BLaER1 (cell line): ENCODE measurements around the gene TSPOAP1.

Experiments used
- H3K27ac ChIP-seq: shearing (Covaris generic); formaldehyde crosslinking; 2 replicates; pipeline ENCODE4 v1.8.1; 2022
- H3K27me3 ChIP-seq: shearing (Covaris generic); formaldehyde crosslinking; 2 replicates; pipeline ENCODE4 v1.8.1; 2022
- H3K36me3 ChIP-seq: shearing (Covaris generic); formaldehyde crosslinking; 2 replicates; pipeline ENCODE4 v1.8.1; 2022
- H3K4me1 ChIP-seq: shearing (Covaris generic); formaldehyde crosslinking; 2 replicates; pipeline ENCODE4 v1.8.1; 2022
- H3K4me2 ChIP-seq: shearing (Covaris generic); formaldehyde crosslinking; 2 replicates; pipeline ENCODE4 v1.8.1; 2022
- H3K4me3 ChIP-seq: shearing (Covaris generic); formaldehyde crosslinking; 2 replicates; pipeline ENCODE4 v1.8.1; 2022
- H3K9ac ChIP-seq: shearing (Covaris generic); formaldehyde crosslinking; 2 replicates; pipeline ENCODE4 v1.8.1; 2022
- H3K9me3 ChIP-seq: shearing (Covaris generic); formaldehyde crosslinking; 2 replicates; pipeline ENCODE4 v1.8.1; 2022
- H4K20me1 ChIP-seq: shearing (Covaris generic); formaldehyde crosslinking; 2 replicates; pipeline ENCODE4 v1.8.1; 2022
- Cebpa-rat ChIP-seq: shearing (Covaris generic); IDR thresholded peaks from 2 replicates; pipeline ENCODE4 v1.8.1; 2022

TSPOAP1 gene

DNA sequence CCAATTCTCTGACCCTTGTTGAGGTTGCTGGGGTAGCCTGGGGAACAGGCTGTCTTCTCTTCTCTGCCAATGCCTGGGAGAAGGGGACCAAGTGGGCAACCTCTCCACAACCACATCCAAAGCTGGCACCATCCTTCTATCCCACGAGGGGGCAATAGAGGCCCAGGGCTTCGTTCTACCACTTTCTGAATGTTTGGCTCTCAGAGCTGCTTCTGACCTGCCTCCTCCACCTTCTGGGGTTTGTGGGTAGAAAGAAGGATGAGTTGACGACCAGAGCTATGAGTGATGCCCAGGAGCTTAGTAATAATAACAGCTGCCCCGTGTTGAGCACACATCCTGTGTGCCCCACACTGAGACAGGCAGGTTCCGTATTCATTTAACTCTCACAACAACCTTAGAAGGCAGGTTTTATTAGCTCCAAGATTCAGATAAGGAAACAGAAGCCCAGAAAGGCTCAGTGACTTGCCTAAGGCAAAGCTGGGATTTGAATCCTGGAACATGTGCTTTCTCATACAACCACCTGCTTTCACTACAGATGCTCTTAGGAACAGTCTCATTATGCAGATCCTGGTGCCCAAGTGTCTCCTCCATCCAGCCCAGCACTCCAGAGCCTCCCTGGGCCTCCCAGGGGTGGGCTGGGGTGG, 11.1 kb downstream of the TSPOAP1 start:
- H3K27ac ChIP-seq, result peak overlapping the region; percentile 67
- H3K36me3 ChIP-seq, result peaks cover 61% of the 10 kb centered on the region
- peak overlapping the region; percentile 60 for H3K4me2 ChIP-seq

DNA sequence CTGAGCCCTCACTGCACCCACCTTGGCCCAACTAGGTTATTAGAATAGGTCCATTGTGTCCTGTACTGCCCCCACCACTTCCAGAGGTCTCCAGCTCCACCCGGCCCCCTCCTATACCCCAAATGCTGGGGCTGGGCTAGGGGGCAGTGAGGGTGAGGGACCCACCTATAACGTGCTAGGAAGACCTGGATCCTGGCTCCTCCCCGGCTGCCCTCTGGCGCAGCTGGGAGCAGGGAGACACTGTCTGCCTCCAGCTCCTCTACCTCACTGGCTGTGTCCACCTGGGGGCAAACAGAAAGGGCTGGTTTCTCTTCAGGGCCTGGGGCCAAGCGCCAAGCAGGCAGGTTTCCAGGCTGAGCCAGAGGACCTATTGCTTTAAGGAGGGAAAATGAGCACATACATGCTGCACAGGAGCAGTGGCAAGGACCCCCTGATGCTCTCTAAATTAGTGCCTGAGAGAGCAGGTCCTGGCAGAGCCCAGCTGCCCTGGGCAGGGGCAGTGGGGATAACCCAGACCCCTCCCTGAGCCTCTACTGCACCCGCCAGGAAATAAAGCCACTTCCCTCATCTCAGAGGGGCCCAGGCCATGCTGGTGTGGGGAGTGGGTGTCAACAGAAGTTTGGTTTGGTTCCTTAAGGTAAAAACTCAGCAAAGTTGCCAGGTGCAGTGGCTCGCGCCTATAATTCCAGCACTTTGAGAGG, 12.2 kb downstream of the TSPOAP1 start:
- Histone ChIP-seq H3K27ac (peak overlapping the region; percentile 67), H3K9me3 (no peaks in the 10 kb centered on the region), H3K4me3 (no peak overlapping the region), H4K20me1 (no peaks in the 10 kb centered on the region), H3K4me2 (0 out of 2 replicates have a peak overlapping the region, but pooled peaks have one; percentile 60), H3K9ac (no peak overlapping the region; the same call in 1 of the 2 replicates), H3K27me3 (no peaks in the 10 kb centered on the region), H3K36me3 (peaks cover 60% of the 10 kb centered on the region), H3K4me1 (peaks cover 62% of the 10 kb centered on the region)
- TF ChIP-seq Cebpa-rat, result no peak

More for the DNA sequence above, 11.1 kb downstream of the TSPOAP1 start:
- TF ChIP-seq Cebpa-rat, result no peak
- H3K4me1 ChIP-seq, result peaks cover 70% of the 10 kb centered on the region
- H3K4me3 ChIP-seq, result no peak overlapping the region
- H3K9ac ChIP-seq, result peak overlapping the region; percentile 12; the same call in 1 of the 2 replicates
- no peaks in the 10 kb centered on the region for H3K9me3 ChIP-seq
- H3K27me3 ChIP-seq, result no peaks in the 10 kb centered on the region
- no peaks in the 10 kb centered on the region for H4K20me1 ChIP-seq

DNA sequence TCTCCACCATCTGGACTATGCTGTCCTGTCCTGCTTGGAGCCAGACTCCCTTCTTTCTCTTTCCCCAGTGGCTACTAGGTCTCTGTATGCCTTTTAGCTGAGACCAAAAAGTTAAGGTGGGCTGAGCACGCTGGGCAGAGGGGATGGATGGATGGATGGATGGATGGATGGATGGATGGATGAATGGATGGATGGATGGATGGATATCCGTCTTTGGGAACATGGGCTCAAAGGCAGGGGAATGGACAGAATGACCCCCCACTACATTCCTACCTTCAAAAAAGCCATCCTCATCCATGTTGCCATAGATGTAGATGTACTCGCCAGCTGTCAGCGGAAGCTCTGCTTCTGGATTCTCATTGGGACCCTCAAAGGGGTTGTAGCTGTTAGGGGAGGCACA, 12.8 kb downstream of the TSPOAP1 start:
- H3K9ac ChIP-seq, result 0 out of 2 replicates have a peak overlapping the region, but pooled peaks have one; percentile 45
- no peaks in the 10 kb centered on the region for H4K20me1 ChIP-seq
- no peaks in the 10 kb centered on the region for H3K27me3 ChIP-seq
- H3K9me3 ChIP-seq, result no peaks in the 10 kb centered on the region
- TF ChIP-seq Cebpa-rat, result no peak
- peaks cover 56% of the 10 kb centered on the region for H3K4me1 ChIP-seq
- no peak overlapping the region for H3K4me2 ChIP-seq
- peaks cover 60% of the 10 kb centered on the region for H3K36me3 ChIP-seq
- H3K27ac ChIP-seq, result no peak overlapping the region
- H3K4me3 ChIP-seq, result no peak overlapping the region

DNA sequence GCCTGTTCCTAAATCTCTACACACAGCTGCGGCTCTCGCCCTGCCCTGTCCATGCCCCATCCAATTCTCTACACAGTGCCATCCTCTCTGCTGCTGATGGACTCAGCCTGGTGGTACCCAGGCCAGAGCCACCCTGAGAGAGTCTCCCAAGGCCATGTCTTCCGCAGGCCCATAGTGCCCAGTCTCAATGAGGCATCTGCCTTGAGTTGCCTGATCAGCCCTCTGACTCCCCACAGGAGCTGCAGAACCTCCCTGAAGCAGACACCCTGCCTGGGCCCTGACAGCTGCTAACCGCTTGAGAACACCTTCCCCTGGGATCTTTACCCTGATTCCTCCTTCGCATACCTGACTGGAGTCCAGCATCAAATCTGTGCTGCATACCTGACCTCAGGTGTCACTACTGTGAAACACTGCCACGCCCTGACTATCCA, 13.3 kb downstream of the TSPOAP1 start:
- Histone ChIP-seq H3K9ac (0 out of 2 replicates have a peak overlapping the region, but pooled peaks have one; percentile 45), H3K36me3 (peaks cover 60% of the 10 kb centered on the region), H3K4me2 (no peak overlapping the region), H4K20me1 (no peaks in the 10 kb centered on the region), H3K9me3 (no peaks in the 10 kb centered on the region), H3K27ac (no peak overlapping the region), H3K4me3 (no peak overlapping the region), H3K4me1 (peaks cover 56% of the 10 kb centered on the region), H3K27me3 (no peaks in the 10 kb centered on the region)
- no peak for TF ChIP-seq Cebpa-rat

DNA sequence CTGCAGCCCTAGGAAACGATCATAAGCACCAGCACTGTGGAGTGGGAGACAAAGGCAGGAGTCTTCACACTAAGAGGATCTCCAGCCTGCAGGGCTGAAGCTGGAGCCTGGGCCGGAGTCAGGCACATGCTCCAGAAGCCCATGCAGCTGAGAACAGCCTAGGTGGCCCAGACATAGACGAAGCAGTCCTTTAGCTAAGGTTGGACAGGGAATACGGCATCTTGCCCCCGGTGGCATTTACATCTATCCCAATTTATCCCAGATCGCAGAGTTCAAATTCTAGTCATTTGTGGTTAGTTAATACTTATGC, 13.9 kb downstream of the TSPOAP1 start:
- Histone ChIP-seq H3K9ac (no peak overlapping the region), H3K9me3 (no peaks in the 10 kb centered on the region), H3K27me3 (no peaks in the 10 kb centered on the region), H3K27ac (peak overlapping the region; percentile 55; the same call in 1 of the 2 replicates), H3K4me2 (peak overlapping the region; percentile 66; the same call in 1 of the 2 replicates), H3K36me3 (peaks cover 60% of the 10 kb centered on the region), H3K4me1 (peaks cover 56% of the 10 kb centered on the region), H4K20me1 (no peaks in the 10 kb centered on the region), H3K4me3 (no peak overlapping the region)
- no peak for TF ChIP-seq Cebpa-rat

DNA sequence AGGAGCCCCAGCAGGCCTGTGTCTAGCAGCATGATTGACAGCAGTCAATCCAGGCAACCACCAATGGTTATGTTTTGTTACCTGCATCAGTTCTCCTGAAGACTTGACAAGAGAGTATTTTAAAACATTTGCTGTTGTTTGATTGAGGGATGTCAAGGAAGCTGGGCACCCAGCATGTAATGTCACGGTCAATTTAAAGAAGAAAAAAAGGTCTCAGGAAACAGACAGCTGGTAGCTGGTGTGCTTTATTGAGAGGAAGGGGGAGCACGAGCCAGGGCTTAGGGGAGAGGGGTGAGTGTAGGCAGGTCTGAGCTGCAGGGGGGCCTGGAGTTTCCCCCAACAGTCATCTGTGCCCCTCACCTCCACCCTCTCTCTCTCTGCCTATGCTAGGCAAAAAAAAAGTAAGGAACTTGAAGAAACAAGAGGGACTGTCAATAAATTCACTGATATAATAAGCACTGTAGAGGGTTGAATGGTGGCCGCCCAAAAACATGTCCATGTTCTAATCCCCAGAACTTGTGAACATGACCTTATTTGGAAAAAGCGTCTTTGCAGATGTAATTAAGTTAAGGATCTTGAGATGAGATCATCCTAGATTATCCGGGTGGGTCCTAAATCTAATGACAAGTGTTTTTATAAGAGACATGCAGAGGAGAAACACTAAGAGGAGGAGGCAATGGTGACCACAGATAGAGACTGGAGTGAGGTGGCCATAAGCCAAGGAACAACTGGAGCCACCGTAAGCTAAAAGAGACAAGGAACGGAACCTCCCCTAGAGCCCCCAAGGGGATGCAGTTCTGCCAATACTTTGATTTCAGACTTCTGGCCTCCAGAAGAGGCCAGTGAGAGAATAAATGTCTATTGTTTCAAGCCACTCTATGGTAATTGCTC, 14.5 kb downstream of the TSPOAP1 start:
- H3K4me3 ChIP-seq, result no peak overlapping the region
- peaks cover 53% of the 10 kb centered on the region for H3K4me1 ChIP-seq
- peak overlapping the region; percentile 43; the same call in 1 of the 2 replicates for H3K9ac ChIP-seq
- H4K20me1 ChIP-seq, result no peaks in the 10 kb centered on the region
- peak overlapping the region; percentile 55 for H3K27ac ChIP-seq
- H3K9me3 ChIP-seq, result no peaks in the 10 kb centered on the region
- H3K27me3 ChIP-seq, result no peaks in the 10 kb centered on the region
- H3K4me2 ChIP-seq, result peak overlapping the region; percentile 66
- peaks cover 60% of the 10 kb centered on the region for H3K36me3 ChIP-seq
- no peak for TF ChIP-seq Cebpa-rat

DNA sequence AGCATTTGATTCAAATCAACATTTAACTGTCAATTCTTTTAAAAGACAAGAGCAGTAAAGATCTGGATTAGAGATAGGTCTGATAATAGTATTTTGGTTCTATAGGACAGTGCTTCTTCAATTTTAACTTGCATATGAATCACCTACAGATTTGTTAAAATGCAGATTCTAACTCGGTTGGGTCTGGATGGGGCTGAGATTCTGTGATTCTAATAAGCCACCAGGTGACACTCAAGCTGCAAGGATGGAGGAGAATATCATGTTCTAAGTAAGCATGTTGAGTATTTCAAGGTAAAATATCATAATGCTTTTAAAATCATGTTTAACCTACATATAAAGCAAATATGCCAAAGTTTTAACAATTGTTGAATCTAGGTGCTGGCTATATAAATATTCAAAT, 15.8 kb downstream of the TSPOAP1 start:
- Histone ChIP-seq H3K27me3 (no peaks in the 10 kb centered on the region), H3K27ac (no peak overlapping the region; the same call in 1 of the 2 replicates), H3K4me3 (no peak overlapping the region), H3K4me2 (no peak overlapping the region), H3K4me1 (peaks cover 41% of the 10 kb centered on the region), H3K9me3 (no peaks in the 10 kb centered on the region), H4K20me1 (no peaks in the 10 kb centered on the region), H3K9ac (no peak overlapping the region), H3K36me3 (peaks cover 63% of the 10 kb centered on the region)
- no peak for TF ChIP-seq Cebpa-rat

DNA sequence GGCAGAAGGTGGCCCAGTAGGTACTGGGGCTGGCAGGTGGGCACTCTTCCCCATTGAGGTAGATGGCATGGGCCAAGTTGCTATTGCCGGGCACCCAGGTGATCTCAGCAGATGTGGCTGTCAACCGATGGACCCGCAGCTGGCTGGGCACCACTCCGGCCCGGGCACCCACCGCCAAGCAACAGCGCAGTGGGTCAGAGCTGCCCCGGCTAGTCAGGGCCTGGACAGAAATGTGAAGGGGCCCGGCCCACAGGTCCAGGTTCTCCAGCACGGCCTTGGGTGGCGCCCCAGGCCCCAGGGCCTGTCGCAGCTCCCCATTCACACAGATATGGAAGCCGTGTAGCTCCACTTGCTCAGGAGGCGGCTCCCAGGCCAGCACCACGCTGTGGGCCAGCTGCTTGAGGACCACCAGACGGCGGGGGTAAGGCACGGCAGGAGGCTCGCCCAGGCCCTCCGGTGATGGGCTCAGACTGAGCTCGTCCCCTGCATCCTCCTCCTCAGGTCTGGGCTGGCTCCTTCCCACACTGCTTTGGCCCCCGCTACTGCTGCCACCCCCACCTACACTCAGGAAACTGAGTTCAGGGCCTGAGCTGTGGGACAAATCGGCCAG, 16.5 kb downstream of the TSPOAP1 start:
- Histone ChIP-seq H3K36me3 (peaks cover 70% of the 10 kb centered on the region), H3K9ac (no peak overlapping the region), H4K20me1 (no peaks in the 10 kb centered on the region), H3K27me3 (no peaks in the 10 kb centered on the region), H3K4me1 (peaks cover 34% of the 10 kb centered on the region), H3K9me3 (no peaks in the 10 kb centered on the region), H3K4me2 (no peak overlapping the region), H3K27ac (no peak overlapping the region; the same call in 1 of the 2 replicates), H3K4me3 (no peak overlapping the region)
- TF ChIP-seq Cebpa-rat, result no peak

DNA sequence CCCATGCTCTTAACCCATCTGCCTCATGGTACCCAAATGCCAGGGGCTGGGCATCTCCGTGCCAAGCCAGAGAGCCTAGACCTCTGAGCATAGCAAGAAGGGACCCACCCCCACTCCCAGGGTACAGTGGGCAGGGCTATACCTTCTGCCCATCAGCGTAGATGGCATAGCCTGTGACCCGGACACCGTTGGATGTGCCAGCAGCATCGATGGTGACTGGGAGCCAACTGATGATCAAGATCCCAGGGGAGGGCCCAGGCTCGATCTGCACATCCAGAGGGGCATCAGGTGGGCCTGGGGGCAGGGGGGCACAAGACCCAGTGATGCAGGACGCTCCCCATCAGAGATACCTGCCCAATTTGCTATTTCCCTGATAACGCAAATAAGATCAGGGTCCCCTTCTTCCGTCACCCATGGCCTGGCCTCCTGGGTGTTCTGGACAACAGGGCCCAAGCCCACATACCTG, 17.1 kb downstream of the TSPOAP1 start:
- TF ChIP-seq Cebpa-rat, result no peak
- Histone ChIP-seq H3K27me3 (no peaks in the 10 kb centered on the region), H3K36me3 (peaks cover 73% of the 10 kb centered on the region), H3K4me2 (no peak overlapping the region), H4K20me1 (no peaks in the 10 kb centered on the region), H3K4me1 (peaks cover 28% of the 10 kb centered on the region), H3K27ac (no peak overlapping the region), H3K9ac (no peak overlapping the region), H3K4me3 (no peak overlapping the region), H3K9me3 (no peaks in the 10 kb centered on the region)
